ENCODE data around the gene BORCS8. TPM values are rescaled to one million over a fixed set of nuclear protein-coding genes. Genes with fewer than 3 reads are reported as not detected.
A peak's percentile ranks its signal among the peaks of the same experiment; 100 is the strongest.

BORCS8 gene
- total and polyA plus RNA-seq, 2 of the 13 experiments (the other 11 are each of a cell fraction or from before 2014, with no cell fraction given) = 9.6 to 13.3 TPM

DNA sequence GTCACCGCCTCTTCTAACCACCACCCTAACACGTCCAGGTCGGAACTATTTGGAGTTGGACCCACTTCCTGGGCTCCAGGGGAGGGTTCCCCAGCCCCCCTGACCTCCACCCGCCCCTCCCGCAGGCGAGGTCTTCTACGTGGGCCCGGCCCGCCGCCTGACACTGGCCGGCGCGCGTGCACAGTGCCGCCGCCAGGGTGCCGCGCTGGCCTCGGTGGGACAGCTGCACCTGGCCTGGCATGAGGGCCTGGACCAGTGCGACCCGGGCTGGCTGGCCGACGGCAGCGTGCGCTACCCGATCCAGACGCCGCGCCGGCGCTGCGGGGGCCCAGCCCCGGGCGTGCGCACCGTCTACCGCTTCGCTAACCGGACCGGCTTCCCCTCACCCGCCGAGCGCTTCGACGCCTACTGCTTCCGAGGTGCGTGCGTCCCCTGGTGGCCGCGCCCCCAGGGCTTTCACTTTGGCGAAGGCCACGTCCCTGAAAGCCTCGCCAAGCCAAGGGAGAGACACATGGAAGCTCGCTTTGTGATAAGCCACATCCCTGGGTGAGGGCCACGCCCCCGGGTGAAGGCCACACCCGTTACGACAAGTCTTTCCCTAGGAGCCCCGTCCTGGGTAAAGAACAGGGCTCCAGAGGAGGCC is 33.0 kb upstream of the BORCS8 start (continued):
- TF ChIP-seq MXD4 (CRISPR knock-in tag; IDR thresholded peaks at IDR 0.05) (0 out of 2 replicates have a peak, but pooled peaks have one; percentile 28), RCOR2 (CRISPR knock-in tag; IDR thresholded peaks at IDR 0.05) (no peak), SALL2 (CRISPR knock-in tag; IDR thresholded peaks at IDR 0.05) (peak; percentile 45; the same call in 1 of the 2 replicates), PITX1 (CRISPR knock-in tag; IDR thresholded peaks at IDR 0.05) (0 out of 2 replicates have a peak, but pooled peaks have one; percentile 17), LCORL (IDR thresholded peaks at IDR 0.05) (no peak), LCORL (CRISPR knock-in tag; IDR thresholded peaks at IDR 0.05) (no peak), DNMT1 (CRISPR knock-in tag; IDR thresholded peaks at IDR 0.05) (no peak; the same call in 1 of the 2 replicates), HCFC1 (IDR thresholded peaks at IDR 0.05; ENCODE audit: low read depth, low read length) (no peak), FOXC1 (CRISPR knock-in tag; IDR thresholded peaks at IDR 0.05; ENCODE audit: borderline replicate concordance) (no peak), NKX3-1 (CRISPR knock-in tag; IDR thresholded peaks at IDR 0.05) (no peak), ZNF224 (CRISPR knock-in tag; IDR thresholded peaks at IDR 0.05) (no peak), THYN1 (CRISPR knock-in tag; IDR thresholded peaks at IDR 0.05; ENCODE audit: borderline replicate concordance, low read depth) (no peak), ZSCAN25 (CRISPR knock-in tag; IDR thresholded peaks at IDR 0.05) (0 out of 2 replicates have a peak, but pooled peaks have one; percentile 58), MTA1 (CRISPR knock-in tag; IDR thresholded peaks at IDR 0.05; ENCODE audit: borderline replicate concordance) (peak; percentile 33; the same call in 1 of the 2 replicates)
- TF ChIP-seq, protein P1, sequence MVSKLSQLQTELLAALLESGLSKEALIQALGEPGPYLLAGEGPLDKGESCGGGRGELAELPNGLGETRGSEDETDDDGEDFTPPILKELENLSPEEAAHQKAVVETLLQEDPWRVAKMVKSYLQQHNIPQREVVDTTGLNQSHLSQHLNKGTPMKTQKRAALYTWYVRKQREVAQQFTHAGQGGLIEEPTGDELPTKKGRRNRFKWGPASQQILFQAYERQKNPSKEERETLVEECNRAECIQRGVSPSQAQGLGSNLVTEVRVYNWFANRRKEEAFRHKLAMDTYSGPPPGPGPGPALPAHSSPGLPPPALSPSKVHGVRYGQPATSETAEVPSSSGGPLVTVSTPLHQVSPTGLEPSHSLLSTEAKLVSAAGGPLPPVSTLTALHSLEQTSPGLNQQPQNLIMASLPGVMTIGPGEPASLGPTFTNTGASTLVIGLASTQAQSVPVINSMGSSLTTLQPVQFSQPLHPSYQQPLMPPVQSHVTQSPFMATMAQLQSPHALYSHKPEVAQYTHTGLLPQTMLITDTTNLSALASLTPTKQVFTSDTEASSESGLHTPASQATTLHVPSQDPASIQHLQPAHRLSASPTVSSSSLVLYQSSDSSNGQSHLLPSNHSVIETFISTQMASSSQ (IDR thresholded peaks at IDR 0.05; ENCODE audit: low read depth) = no peak
- TF ChIP-seq, protein P1 (CRISPR knock-in tag; IDR thresholded peaks at IDR 0.05; ENCODE audit: borderline replicate concordance) = 0 out of 2 replicates have a peak, but pooled peaks have one; percentile 48
- TF ChIP-seq, protein P2, sequence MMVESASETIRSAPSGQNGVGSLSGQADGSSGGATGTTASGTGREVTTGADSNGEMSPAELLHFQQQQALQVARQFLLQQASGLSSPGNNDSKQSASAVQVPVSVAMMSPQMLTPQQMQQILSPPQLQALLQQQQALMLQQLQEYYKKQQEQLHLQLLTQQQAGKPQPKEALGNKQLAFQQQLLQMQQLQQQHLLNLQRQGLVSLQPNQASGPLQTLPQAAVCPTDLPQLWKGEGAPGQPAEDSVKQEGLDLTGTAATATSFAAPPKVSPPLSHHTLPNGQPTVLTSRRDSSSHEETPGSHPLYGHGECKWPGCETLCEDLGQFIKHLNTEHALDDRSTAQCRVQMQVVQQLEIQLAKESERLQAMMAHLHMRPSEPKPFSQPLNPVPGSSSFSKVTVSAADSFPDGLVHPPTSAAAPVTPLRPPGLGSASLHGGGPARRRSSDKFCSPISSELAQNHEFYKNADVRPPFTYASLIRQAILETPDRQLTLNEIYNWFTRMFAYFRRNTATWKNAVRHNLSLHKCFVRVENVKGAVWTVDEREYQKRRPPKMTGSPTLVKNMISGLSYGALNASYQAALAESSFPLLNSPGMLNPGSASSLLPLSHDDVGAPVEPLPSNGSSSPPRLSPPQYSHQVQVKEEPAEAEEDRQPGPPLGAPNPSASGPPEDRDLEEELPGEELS (CRISPR knock-in tag; IDR thresholded peaks at IDR 0.05) = no peak
- TF ChIP-seq, protein P3, sequence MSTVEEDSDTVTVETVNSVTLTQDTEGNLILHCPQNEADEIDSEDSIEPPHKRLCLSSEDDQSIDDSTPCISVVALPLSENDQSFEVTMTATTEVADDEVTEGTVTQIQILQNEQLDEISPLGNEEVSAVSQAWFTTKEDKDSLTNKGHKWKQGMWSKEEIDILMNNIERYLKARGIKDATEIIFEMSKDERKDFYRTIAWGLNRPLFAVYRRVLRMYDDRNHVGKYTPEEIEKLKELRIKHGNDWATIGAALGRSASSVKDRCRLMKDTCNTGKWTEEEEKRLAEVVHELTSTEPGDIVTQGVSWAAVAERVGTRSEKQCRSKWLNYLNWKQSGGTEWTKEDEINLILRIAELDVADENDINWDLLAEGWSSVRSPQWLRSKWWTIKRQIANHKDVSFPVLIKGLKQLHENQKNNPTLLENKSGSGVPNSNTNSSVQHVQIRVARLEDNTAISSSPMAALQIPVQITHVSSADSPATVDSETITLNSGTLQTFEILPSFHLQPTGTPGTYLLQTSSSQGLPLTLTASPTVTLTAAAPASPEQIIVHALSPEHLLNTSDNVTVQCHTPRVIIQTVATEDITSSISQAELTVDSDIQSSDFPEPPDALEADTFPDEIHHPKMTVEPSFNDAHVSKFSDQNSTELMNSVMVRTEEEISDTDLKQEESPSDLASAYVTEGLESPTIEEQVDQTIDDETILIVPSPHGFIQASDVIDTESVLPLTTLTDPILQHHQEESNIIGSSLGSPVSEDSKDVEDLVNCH (CRISPR knock-in tag; IDR thresholded peaks at IDR 0.05) = no peak; the same call in 1 of the 2 replicates
- TF ChIP-seq, protein P4, sequence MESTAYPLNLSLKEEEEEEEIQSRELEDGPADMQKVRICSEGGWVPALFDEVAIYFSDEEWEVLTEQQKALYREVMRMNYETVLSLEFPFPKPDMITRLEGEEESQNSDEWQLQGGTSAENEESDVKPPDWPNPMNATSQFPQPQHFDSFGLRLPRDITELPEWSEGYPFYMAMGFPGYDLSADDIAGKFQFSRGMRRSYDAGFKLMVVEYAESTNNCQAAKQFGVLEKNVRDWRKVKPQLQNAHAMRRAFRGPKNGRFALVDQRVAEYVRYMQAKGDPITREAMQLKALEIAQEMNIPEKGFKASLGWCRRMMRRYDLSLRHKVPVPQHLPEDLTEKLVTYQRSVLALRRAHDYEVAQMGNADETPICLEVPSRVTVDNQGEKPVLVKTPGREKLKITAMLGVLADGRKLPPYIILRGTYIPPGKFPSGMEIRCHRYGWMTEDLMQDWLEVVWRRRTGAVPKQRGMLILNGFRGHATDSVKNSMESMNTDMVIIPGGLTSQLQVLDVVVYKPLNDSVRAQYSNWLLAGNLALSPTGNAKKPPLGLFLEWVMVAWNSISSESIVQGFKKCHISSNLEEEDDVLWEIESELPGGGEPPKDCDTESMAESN (CRISPR knock-in tag; conservative IDR thresholded peaks at IDR 0.05) = no peak; the same call in 1 of the 2 replicates
